GM19351 (cell line): Measurements from ENCODE around the gene NEU2.

Source experiments
- ATAC-seq: cut with Tn5 transposase; IDR thresholded peaks from one replicate; pipeline ENCODE4 v1.9.1; 2021; ENCODE audit warnings: mild to moderate bottlenecking, moderate library complexity; ENCODE audit not compliant: unreplicated experiment

The NEU2 gene

DNA sequence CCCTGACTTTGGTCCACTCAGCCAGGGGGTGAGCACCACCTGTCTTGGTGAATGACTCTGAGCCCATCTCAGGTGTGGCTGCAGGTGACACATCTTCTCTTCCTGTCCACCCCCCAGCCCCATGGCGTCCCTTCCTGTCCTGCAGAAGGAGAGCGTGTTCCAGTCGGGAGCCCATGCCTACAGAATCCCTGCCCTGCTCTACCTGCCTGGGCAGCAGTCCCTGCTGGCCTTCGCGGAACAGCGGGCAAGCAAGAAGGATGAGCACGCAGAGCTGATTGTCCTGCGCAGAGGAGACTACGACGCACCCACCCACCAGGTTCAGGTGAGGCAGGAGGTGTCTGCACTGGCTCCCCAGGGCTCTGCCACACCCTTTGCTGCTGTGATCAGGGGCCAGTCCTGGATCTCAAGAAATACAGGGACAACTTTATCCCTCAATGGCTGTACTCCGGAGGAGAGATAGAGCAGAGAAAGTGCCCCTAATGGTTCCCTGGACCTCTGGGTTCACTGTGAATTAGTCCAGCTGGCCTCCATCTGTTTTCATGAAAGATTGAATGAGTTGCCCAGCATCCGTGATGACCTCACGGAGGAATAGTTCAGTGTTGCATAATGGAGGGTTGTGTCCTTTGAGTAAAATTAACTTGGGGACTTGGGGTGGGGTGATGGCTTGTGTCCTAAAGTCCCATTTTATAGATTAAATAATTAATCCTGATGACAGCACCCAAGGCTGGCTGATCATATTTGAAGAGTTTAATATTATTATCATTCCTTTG lies at the start of gene NEU2:
TSS of gene NEU2 (plus strand) at position 122 of the 770 bp plus-strand sequence. CDS start at position 122, 0 bp downstream.
- ATAC-seq: no peak

DNA sequence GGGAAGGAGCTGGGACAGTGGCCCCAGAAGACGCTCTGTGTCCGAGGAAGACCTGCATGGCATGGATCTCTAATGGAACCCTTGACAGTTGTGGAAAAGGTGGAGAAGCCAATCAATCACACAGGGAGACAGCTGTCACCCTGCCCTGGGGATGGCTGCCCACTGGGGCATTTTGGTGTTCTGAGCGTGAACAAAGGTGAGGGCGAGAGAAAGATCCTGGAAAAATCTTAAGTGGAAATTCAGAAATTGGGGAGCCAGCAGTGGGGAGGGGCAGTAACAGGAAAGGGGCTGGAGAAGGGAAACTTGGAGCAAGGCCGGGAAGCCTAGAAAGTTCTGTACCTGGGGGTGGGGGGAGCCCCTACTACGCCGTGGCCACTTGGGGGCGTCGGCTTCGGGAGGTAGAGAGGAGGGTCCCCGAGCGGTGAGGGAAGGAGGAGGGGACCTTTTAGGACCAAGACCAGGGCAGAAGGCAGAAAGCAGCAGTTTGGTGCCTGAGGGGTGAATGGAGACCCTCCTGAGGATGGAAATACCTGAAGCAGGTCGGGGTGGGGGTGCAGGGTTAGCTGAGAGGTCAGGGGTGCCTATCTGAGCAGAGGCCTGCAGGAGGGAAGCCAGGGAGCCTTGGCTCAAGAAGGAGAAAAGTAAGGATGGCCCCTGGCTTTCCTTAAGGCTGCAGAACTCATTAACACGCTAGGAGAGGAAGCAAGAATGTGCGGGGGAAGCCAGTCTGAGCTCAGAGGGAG lies 49.4 kb upstream of the NEU2 start:
- no peak for ATAC-seq

DNA sequence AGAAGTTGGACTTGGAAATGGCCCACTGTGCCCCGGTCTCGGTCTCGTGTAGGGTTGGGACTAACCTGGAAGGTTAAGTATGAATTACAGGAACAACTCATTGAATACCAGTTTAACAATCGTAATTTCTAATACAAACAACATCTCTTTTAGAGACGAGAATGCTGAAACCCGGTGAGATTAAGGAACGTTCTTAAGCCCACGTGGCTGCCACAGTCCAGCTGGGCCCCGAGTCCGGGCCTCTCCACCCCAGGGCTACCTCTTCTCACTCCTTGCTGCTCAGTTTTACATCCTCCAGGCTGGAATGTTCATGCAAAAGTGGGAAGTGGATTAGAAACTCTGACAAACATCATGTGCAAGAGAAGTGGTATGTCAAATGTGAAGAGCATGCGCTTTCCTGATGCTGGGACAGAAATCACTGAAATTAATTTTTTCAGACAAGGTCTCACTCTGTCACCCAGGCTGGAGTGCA lies 48.8 kb upstream of the NEU2 start:
- no peak for ATAC-seq

DNA sequence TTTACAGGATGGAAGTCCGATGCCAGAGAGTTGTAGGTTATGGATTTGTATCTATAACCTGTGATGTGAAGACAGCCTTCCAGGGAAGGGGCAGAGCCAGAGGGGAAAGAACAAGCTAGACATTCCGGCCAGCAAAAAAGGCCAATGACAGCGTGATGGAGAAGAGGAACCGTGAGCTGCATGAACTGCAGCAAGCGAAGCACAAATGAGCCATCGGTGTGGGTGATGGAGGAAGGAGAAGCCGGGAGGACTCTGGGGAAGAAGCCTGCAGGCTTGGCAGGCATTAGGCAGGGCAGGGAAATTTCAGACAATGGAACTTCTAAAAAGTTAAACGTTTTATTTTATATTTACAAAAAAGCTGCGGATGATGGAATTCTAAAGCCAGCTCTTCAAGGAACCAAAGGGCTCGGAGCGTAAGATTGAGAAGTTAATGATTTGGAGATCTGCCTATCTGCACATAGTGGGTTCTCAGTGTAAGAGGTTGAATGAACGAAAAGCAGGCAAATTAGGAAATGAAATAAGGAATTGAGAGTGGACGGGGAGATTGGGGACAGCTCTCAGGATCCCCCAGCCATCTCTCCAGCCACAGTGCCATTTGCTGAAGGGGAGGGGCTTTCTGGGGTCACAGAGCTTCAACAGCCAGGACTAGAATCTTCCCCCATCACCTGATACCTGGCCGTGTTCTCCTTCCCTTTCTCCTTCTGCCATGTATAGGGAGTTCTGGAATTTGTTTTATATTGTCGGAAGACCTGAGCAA lies 47.8 kb upstream of the NEU2 start:
- no peak for ATAC-seq

DNA sequence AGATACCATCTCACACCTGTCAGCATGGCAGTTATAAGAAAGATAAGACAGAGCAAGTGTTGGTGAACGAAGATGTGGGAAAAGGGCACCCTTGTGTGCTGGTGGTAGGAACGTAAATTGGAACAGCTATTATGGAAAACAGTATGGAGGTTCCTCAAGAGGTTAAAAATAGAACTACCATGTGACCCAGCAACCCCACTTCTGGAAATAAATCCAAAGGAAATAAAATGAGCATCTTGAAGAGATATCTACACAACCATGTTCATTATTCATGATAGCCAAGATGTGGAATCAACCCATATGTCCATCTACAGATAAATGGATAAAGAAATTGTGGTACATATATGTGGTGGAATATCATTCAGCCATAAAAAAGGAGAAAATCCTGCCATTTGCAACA lies 46.3 kb upstream of the NEU2 start:
- ATAC-seq: no peak

DNA sequence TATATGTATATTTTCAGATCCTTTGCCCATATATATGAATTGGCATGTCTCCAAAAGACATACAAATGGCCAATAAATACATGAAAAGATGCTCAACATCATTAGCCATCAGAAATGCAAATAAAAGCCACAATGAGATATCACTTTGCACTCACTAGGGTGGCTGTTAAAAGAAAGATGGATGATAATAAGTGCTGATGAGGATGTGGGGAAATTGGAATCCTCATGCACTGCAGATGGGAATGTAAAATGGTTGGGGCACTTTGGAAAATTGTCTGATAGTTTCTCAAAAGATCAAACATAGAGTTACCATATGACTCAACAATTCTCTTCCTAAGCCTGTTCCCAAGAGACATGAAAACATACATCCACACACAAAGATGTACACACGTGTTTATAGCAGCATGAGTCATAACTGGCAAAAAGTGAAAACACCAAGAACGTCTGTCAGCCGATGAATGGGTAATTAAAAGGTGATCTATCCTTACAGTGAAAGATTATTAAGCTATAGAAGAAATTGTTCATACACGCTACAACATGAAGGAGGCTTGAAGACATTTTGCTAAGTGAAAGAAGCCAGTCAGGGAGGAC lies 39.1 kb upstream of the NEU2 start:
- no peak for ATAC-seq

DNA sequence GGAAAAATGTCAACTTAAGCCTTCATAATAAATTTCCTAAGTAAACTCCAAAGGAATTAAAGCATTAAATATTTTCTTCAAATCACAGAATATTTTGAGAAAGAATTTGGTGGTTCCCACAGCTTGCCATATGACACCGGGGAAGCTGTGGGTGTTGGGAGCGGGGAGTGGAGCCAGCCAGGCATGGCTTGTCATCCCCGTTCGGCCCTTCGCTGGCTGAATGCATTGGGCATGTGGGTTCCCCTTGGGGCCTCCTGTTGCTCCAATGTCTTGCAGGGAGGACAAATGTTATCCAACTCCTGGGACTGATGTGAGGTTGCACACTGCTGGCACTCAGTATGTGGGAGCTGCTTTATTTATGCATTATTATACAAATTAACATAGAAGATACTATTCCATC lies 38.0 kb upstream of the NEU2 start:
- ATAC-seq: no peak

DNA sequence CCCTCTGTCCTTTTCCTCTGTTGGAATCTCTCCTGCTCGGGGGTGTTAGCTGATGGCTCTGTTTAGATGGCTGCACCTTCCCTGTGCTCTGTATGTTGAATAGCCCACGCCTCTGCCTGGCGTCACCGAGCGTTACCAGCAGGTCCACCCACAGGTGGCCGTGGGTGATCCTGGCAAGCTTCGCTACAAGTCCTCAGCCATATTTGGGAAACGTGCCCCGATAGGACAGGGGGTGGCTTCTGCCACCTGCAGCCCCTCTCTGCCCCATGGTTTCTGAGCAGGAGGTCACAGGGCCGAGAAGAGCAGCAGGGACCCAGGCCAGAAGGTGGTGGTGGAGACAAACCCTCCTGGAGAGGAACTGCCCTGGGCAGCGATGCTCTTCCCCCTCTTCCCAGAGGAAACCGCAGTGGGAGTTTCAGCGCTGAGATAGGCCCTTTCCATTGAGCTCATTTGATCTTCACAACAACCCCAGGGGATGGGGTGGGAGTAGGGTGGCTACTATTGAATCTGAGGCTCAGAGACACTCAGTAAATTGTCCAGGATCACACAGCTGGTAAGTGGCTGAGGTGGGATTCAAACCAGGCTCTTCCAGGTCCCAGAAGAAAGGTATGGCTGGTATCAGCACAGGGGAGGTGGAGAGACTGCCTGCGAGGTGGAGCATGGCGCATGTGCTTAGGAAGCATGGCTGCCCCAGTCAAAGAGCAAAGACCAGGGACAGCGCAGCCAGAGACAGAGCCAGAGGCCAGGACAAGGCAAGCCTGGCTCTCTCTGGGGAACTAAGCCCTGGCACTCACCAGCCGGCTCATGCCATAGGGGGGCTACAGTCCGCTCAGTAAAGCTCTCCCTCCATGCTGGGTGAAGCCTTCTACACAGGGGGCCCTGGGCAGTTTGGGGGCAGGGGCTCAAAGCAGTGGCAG lies 34.5 kb upstream of the NEU2 start:
- no peak for ATAC-seq

DNA sequence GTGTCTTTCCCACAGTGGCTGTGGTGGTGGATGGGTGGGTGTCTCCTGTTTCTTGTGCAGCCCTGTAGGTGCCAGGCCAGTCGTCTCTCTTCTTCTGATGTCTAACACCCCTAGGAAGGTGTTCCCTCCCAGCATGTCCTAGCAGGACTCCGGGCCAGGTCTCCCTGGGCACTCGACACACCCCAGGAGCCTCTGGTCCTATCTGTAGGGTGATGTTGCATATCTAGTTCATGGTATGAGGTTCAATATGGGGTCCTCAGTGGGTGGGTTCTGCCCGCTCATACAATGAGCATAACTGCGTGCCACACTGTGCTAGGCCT lies 33.8 kb upstream of the NEU2 start:
- ATAC-seq: no peak

DNA sequence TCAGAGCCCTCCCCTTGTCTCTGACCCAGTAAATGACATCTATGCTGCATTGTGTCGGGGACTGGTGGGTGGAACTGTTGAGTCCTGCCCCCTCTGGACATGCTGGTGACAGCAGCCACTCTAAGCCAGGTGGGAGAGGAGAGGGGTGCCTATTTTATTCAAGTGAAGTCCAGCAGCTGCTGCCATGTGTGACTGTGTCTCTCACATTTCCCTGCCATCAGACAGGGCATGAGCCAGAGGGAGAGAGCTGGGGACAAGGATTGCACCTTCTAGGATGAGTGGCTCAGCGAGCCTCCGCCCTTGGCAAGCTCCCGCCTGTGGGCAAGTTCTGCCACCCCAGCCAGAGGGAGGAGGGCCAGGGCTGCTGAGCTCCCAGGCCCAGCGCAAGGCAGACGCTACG lies 33.1 kb upstream of the NEU2 start:
- no peak for ATAC-seq

DNA sequence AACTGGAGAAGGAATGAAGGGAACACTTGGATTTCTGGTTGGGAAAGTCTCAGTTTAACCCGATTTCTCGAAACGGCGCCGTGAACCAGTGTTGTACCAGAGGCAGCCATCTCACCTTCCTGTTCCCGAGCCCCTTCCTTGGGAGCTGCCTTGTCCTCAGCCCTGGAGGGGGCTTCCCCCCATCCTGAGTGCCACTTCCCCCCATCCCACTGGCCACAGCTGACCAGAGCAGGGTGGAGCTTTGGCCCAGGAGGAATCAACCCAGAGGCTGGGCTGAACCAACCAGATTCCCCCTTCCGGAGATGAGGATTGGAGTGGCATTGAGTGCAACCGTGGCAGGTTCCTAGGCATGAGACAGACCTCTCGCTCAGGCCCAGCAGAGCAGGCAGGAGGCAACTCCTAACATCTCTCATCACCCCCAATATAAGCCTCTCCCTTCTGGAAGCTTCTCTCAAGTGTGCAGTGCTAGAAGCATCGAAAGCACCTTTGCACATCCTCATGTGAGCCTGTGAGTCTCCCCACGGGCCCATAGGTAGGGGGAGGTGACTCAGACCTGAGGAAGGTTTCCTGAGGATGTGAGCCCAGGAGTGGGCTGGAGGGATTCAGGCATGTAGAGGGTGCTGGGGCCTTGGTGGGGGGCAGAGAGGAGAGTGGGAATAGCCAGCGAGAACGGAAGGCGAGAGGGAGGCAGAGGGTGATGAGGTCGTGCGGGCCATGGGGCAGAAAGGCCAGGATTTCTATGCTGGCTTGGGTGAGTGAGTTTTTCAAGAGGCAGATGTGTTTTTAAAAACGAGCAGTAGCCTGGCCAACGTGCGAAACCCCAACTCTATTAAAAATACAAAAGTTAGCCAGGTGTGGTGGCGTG lies 31.4 kb upstream of the NEU2 start:
- no peak for ATAC-seq

DNA sequence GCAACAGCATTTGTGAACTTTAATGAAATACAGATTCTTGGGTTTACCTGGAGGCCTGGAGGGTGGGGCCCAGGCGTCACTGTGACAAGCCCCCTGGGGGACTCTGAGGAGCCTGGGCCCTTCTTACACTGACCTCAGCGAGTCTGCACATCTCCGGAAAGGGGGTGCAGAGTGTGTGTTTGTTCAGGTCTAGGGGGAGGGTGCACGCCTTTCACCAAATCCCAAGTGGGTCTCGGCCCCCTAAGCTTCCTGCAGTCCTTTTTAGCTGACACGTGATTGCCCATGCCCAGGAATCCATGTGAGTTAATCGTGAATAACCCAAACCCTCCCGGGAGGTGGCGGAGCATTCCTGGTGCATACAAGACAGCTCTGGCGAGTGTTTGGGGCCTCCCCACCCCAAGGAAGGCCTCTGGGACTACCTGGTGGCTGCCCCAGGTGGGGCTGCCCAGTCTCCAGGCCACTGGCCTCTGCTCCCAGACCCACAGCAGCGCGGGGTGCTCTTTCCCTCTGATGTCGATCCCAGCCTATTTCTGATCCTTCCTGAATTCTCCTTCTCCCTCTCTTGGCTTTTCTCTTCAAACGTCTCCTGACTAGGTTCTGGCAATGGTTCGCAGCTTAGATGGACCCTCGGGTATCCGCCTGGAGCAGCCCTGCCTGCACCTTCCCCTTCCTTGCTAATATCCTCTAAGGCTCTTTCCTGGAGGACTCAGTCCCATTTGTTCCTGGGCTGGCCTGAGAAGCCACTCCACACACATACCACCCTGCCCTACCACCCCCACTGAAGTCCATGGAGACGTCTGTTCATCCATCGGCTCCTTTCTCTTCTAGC lies 29.4 kb upstream of the NEU2 start:
- no peak for ATAC-seq

DNA sequence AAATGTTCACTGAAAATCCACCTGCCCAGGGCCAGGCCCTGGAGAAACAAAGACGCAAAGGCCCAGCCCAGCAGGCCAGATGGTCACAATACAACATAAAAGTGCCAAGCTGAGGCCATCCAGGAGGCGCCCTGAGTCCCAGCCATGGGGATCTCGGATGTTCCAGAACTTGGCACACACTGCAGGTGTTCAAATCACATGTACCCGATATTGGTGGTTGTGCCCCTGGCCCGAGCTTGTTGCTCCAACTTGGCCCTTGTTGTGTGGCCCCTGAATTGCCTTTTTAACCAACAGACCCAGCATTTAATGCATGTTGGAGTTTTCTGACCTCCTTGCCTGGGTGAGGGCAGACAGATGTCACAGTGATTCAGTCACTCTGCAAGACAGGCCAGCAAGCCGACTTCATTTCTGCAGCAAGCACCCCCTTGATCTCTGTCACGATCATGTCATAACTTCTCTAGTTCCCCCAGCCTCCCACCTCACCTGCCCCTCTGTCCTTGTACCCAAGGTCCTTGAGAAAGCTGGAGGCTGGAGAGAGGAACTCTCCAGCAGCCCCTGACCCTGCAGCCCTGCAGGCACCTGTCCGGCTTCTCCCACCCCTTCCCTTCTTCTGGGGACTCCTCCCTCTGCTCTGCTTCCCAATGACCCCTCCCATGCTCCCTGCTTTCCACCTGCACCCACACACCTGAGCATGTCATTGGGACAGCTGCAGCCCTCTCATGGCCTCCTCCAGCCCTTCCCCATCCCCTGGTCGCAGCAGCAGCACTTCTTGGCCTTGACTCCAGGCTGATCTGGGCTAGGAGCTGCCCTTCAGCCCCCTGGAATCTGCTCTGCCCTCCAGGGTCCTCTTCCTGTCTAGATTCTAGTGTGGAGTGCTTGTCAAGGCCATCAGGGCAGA lies 28.6 kb upstream of the NEU2 start:
- ATAC-seq: no peak

DNA sequence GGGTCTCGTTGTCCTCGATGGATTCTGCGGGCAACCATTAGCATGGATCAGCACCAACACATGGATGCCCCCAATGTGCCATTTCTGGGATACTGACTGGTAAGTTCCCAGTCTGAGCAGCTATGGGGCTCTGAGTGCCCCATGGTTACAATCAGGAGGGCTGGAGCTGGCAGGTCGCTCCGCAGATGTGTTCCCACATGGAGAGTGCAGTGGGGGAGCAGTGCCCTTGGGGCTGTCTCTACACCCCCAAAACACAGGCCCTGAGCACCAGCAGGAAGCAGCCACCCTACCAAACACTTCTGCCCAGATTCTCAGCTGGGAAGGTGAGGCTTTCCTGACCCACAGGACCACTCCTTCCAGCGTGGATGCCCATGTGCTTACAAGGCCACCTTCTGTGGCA lies 27.4 kb upstream of the NEU2 start:
- no peak for ATAC-seq

DNA sequence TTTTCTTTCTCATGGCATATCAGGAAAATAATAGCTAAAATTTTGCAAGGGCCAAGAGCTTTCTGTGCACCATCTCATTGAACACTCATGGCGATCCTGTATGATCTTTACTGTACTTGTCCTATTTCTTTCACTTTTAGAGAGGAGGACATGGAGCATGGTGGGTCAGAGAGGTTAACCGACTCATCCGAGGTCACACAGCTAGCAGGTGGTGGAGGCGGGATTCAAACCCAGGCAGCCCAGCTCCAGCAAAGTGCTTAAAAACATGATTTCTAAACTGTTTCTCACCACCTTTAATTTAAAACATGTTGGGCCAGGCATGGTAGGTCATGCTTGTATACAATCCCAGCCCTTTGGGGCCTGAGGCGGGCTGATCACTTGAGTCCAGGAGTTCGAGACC lies 25.8 kb upstream of the NEU2 start:
- ATAC-seq: no peak

DNA sequence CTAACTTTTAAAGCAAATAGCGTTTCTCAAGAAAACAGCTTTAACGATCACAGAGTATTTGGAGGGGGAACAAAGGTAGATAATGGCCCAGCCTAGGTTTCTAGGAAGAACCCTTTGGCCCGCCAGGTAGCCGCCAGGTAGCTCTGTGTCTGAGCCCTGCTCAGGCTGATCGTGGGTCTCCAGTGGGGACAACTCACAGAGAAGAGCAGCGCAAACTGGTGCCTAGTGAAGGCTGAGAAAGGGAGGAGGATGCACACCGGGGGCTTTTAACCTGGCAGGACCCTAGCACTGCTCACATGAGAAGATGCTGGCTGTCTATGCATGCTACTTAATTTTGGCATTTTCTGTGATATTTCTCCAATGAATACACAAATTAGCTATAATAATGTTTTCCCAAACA lies 25.2 kb upstream of the NEU2 start:
- no peak for ATAC-seq

DNA sequence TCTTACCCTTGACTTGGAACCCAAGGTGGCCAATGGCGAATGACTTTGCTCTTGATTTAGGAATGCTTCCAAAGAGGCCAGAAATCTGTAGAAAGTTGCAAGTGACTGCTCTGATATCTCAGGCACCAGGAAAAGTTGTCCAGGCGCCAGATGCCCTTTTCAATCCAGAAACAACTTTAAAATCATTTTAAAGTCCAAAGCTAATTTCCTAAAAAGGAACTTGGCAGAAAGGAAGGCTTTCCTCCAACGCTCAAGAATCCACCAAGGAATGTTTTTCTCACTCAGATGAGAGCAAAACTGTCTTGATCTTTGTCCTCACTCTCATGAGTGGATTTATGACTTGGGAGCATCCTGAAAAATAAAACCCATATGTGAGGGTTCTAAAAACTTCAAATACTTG lies 24.7 kb upstream of the NEU2 start:
- ATAC-seq: no peak

DNA sequence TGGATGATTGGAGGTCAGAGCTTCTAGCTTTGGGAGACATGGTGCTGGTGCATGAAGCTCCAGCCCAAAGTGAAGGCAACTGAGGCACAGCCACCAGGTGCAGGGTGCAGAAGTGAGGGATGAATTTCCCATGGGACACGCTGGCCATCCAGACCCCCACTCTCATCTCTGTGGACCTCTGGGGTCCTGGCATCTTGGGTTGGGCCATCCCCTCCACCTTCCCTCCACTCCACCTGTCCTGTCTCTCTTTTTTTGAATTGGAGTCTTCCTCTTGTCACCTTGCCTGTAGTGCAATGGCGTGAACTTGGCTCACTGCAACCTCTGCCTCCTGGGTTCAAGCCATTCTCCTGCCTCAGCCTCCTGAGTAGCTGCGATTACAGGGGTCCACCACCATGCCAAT lies 22.8 kb upstream of the NEU2 start:
- no peak for ATAC-seq
